Body of pancreas (tissue), 4 donors: ENCODE data around the gene GRHL3.

ENCODE experiments used
- POLR2A ChIP-seq, 3 donors: fragments of 450-650 bp; IDR thresholded peaks; one replicate each; pipeline ENCODE4 v1.6.1; 2016; ENCODE audit warnings: antibody characterized with exemption in 3 of 3, mild to moderate bottlenecking in 2 of 3
- TF ChIP-seq, protein P1 (sequence below), 7 experiments: fragments of 450-650 bp in 4 of 7; fragments of 200-600 bp in 3 of 7; sonication (generic) in 3 of 7; IDR thresholded peaks; one replicate each; pipeline ENCODE4 v1.5.1; 2016 to 2019; ENCODE audit warnings: antibody characterized with exemption in 7 of 7

GRCh38 chr1:24279590-24280232 is 39.4 kb upstream of the GRHL3 start:
- TF ChIP-seq, protein P1, sequence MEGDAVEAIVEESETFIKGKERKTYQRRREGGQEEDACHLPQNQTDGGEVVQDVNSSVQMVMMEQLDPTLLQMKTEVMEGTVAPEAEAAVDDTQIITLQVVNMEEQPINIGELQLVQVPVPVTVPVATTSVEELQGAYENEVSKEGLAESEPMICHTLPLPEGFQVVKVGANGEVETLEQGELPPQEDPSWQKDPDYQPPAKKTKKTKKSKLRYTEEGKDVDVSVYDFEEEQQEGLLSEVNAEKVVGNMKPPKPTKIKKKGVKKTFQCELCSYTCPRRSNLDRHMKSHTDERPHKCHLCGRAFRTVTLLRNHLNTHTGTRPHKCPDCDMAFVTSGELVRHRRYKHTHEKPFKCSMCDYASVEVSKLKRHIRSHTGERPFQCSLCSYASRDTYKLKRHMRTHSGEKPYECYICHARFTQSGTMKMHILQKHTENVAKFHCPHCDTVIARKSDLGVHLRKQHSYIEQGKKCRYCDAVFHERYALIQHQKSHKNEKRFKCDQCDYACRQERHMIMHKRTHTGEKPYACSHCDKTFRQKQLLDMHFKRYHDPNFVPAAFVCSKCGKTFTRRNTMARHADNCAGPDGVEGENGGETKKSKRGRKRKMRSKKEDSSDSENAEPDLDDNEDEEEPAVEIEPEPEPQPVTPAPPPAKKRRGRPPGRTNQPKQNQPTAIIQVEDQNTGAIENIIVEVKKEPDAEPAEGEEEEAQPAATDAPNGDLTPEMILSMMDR (IDR thresholded peaks at IDR 0.05), result no peak
- no peak for TF ChIP-seq POLR2A (IDR thresholded peaks at IDR 0.05)
